KOPT-K1 (cell line): ENCODE measurements around the gene LACTB.

Source experiments
- H3K27ac ChIP-seq: fragments of 200-600 bp; sonication (generic); 2 replicates; pipeline ENCODE4 v1.5.1; 2016; ENCODE audit warnings: antibody characterized with exemption, mild to moderate bottlenecking, low read depth, low read length; ENCODE audit not compliant: poor library complexity, severe bottlenecking
- H3K36me3 ChIP-seq: fragments of 200-600 bp; sonication (generic); 2 replicates; pipeline ENCODE4 v1.5.1; 2017; ENCODE audit warnings: antibody characterized with exemption, mild to moderate bottlenecking, low read length, moderate library complexity; ENCODE audit not compliant: insufficient read depth
- H3K9me3 ChIP-seq: fragments of 200-600 bp; sonication (generic); 2 replicates; pipeline ENCODE4 v1.5.1; 2017; ENCODE audit warnings: antibody characterized with exemption, low read length, mild to moderate bottlenecking; ENCODE audit not compliant: insufficient read depth, poor library complexity, severe bottlenecking

Gene LACTB

GRCh38 chr15:63190769-63191649, 69.3 kb downstream of the LACTB start:
- no peaks in the 10 kb centered on the region for H3K36me3 ChIP-seq
- H3K27ac ChIP-seq: peak overlapping the region; percentile 97
- no peaks in the 10 kb centered on the region for H3K9me3 ChIP-seq
